Measurements from ENCODE around the gene FBXW8.

Gene FBXW8

DNA sequence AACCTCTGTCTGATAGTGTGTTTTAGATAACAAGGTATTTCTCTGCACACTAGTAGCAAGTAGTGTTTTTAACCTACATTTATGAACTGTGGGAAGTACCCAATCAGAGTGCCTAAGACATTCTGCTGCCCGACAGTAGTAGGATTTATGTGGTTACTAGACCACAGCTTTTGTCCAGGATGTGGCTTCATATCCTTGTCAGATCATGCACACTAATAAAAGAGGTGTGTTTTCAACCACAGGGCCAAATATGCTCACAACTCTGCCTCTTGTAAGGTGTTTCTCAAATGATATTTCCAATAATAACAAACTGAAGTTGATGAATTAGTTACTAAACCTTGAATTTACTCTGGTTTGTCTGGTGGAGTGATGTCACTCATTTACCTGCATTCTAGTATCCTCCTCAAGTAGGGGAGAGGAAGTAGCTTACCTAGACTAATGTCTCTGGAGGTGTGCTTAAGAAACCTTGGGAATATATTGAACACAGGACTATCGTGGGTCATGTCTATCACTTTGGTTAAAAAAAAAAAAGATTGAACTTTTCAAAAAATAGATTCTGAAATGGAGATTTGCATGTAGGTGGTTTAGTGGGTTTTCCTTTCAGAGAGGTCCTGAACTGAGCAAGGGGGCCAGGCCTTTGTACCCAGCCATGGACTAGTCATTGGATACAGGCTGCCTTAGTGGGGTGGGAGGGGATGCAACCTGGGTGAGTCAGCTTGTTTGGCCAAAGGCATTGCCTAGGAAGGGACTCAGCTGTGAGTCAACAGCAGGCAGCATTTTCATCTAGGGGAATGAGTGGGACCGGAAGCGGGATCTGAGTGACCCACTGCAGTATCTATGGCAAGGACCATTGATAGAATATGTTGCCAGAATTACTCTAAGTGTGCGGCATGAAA is 14.1 kb downstream of the FBXW8 start:
- no peak for DNase-seq (ENCODE audit: low read depth)

DNA sequence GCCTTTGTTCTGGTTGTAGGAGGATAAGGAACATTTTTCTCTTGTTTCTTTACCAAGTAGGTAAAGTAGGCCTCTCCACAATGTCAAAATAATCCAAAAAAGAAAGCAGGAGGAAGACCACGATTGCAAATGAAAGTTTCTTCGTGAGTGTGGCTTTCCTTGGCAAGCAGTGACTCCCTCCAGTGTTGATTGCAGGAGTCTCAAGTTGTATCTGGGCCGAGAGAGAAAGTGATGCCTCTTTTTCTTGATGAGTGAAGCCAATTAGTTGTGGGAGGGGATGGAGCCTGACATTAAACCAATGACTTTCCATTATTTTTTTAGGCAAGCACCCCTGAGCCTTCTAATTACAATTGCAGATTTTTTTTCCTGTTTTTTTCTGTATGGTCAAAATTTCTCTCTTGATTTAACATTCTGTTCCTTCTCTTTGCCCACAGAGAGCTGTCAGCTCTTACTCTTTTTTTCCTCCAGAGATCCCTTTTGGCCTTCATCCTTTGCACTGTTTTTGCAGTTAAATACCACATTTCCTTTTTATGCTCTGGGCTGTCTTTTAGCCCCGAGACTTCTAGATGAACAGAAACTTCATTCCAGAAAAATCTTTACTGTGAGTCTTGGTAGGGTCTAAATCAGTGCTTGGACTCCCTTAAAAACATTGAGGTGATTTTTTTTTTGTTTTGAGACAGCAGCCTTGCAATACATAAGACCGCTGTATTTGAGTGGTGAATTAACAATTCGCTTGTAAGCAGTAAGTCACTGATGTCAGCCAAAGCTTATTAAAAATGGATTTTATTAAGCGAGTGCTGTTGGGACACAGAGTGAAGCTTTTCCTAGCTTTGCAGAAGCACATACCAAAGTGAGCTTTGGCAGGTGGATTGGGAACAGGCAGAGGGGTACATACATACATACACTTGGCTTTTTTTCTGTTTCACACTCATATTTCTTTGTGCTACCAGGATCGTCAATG is 15.8 kb downstream of the FBXW8 start:
- no peak for DNase-seq (ENCODE audit: low read depth)

- DNase-seq (ENCODE audit: low read depth), result no peak
These were observed 16.6 kb downstream of the FBXW8 start for GRCh38 chr12:116927244-116927940.

- no peak for DNase-seq (ENCODE audit: low read depth)
These were observed 17.8 kb downstream of the FBXW8 start for GRCh38 chr12:116928504-116928903.

GRCh38 chr12:116929885-116930284 is 19.1 kb downstream of the FBXW8 start:
- no peak for DNase-seq (ENCODE audit: low read depth)

- no peak for DNase-seq (ENCODE audit: low read depth)
These were observed 20.9 kb downstream of the FBXW8 start for GRCh38 chr12:116931665-116932064.

DNA sequence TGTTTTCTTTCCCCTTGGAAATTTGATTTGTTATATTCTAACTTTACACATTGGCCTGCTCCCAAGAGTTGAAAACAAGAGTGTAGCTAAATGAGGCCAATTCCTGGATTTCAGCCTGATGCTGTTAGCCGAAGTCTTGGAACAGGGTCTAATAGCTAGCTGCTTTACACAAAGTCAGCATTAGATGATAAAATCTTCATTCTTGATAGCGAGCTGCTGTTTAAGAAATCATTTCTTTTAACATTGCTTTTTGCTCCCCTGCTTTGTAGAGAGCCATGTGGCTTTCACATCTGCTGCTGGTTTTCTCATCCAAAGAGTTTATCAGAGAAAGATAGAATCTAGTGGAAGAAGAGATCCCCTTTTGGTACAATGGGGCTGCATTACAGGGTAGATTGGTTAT is 22.3 kb downstream of the FBXW8 start:
- DNase-seq (ENCODE audit: low read depth), result no peak

DNA sequence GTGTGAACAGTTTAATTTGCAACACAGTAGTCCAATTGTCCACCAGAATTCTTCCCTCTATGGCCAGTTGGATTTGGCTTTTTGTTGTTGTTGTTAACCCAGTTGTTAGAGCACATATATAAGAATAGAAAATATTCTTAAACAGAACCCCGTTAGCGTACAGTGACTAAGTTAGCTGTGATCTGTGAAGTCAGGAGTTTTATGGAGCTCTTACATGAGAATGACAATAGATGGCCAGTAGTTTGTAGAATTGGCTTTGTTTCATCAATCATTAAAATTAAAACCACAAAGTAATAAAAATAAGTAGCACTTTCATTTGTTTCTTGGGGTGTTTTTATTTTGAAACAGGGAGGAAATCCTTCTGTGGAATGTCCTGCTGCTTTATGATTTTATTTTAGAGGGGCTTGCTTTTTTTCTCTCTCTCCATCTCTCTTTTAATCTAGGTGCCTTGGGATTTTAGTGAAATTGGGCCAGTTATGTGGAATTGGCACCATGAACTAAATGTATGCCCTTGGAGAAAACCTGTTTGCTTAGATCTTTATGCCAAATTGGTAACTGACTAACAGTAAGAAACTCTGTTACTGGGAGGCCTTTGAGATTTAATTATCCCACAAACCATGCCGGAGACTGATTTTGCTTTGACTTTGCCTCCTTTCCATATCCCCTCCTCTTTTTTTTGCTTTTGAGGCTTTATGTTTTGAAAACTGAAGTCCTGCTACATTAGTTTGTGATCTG is 22.9 kb downstream of the FBXW8 start:
- no peak for DNase-seq (ENCODE audit: low read depth)

DNA sequence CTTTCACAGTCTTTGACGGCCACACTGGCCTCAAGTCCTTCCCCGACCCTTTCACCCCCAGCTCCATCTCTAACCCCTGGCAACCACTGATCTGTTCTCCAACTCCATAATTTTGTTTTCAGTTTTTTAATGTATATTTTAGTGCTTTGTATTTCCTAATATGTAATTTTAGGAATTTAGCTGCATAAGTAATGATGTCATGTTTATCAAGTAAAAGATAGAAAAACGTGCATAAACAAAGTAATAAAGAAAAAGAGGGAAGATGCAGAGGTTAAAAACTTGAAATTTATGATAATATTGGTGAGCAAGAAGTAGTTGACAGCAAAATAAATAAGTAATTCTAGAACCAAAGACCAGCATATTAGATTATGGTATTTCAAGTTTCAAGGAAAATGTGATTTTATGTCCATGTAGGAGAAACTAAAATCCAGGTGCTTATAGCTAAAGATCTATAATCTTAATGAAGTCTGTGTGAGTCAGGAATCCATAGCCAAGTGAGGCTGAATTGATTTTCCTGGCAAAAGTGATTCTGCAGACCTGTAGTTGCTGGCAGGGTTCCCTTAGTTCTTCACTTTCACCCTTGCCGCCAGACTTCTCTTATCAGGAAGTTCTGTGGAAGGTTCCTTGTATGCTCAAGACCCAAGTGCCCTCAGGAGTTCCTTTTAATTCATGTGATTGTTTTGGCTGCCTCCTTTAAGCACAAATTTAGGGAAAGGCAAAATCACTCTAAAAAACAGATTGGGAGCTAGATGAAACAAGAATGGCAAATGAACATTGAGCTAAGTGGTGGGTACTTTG is 24.4 kb downstream of the FBXW8 start:
- no peak for DNase-seq (ENCODE audit: low read depth)

GRCh38 chr12:116937640-116938039 is 26.9 kb downstream of the FBXW8 start:
- no peak for DNase-seq (ENCODE audit: low read depth)

DNA sequence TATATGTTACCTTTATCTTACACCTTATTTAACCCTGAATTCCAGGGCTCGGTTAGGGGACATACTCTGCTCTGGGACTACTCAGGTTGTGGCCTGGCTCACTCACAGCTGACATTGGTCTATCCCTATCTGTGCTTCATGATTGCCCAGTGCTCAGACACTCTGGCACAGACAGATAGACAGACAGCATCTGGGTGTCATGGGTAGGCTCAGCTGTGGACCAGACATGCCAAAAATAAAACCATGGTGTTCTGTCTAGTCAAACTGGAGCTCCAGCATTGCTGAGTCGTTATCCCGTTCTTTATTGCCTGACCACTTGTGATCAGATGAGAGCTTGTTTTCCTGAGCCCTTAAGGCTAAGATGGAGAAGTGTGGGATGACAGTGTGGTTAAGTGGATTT is 29.0 kb downstream of the FBXW8 start:
- no peak for DNase-seq (ENCODE audit: low read depth)

DNA sequence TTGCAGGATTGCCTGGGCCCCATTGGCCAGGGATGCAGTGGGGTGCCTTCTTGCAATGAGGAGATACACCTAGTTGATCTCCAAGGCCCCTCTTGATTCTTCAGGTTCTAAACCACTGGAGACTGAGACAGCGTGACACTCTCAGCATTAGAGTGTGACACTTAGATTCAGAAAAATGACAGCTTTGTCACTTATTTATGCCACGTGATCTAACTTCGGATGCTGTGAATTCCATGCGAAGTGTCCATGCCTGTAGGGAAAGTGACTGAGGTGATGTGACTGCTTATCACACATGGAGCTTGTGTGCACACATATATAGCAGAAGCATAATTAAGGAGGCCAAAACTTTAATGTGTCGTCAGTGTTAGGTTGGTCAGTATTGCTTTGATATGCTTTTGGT is 30.4 kb downstream of the FBXW8 start:
- DNase-seq (ENCODE audit: low read depth), result no peak

DNA sequence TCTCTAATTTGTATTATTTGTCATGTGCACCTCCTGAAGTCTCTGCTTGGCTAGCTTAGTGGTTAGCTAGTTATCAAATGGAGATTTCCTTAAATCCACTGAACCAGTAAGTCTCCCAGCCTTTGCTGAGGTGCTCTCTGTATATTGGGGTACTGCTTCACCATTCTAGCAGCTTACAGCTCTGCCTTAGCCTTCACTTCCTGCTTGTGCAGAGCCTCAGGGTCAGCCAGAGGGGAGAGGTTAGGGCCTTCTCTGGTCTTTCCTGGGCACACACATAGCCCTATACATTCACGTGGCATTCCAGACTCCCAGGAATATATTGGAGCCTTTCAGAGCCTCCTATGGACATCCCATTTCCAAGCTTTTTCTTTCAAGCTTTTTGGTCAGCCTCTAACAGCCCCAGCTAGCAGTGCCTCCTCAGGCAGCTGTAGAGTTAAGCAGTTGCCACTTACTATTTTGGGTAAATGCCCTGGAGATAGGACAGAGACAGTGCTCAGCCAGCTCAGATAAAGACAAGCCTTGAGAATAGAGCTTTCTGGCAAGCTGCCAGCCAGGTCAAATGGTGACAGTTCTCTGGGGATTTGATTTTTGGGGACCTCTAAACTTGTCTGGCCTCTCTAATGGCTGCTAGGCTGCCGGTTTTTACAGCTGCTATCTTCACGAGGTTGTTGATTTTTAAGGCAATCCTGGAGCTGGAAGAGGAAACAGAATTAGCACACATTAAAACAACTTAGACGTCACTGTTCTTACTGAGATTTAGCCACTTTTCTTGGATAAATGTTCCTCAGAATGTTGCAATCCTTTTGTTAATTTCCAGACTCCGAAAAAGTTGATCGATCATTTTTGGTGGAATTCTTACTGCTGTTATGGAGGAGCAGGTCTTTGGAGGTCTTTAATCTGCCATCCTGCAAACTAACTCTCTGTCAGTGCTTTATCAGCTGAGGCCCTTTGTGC is 32.9 kb downstream of the FBXW8 start:
- DNase-seq (ENCODE audit: low read depth), result no peak

GRCh38 chr12:116945886-116946550 is 35.3 kb downstream of the FBXW8 start:
- DNase-seq (ENCODE audit: low read depth), result no peak

- DNase-seq (ENCODE audit: low read depth), result no peak
These were observed 37.5 kb downstream of the FBXW8 start for GRCh38 chr12:116948298-116948697.

- no peak for DNase-seq (ENCODE audit: low read depth)
These were observed 40.0 kb downstream of the FBXW8 start for GRCh38 chr12:116950628-116951325.

DNA sequence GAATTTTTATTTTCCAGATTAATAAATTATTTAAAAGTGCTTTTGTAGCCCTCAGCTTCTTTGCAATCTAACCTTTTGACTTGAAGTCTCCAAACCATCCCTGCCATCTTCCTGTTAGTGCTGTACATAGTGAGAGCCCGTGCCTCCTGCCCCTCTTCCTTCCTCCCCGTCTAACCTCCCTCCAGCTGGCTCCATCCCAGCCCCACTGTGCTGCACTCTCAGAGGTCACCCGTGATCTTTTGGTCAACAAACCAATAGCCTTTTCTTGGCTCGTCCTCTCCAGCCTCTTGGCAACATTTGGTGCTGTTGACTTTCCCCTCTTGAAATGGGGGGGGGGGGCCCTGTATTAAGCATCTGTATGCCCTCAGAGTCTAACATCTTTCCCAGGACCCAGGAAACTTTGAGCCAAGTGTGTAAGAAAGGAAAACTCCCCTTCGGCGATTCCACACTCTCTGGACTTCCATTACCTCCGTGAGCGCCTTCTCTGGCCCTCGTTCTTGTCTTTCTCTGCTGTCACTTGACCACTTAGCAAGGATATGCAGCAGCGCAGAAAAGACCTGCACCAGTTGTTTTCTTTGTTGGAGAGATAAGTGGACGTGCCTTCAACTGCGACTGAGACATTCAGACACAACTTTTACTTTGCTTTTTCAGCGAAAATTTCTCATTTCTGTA is 44.1 kb downstream of the FBXW8 start:
- DNase-seq (ENCODE audit: low read depth), result no peak
